GM18909 (cell line): Measurements from ENCODE around the gene E4F1.
"Not testable (repeated sequence)": the region's sequence is repeated elsewhere in the genome, so short reads cannot be mapped to it uniquely, and the experiment has no call there.

Experiments used
- ATAC-seq: cut with Tn5 transposase; IDR thresholded peaks from one replicate; pipeline ENCODE4 v1.9.1; 2021; ENCODE audit warnings: mild to moderate bottlenecking; ENCODE audit not compliant: unreplicated experiment, poor library complexity

The E4F1 gene

DNA sequence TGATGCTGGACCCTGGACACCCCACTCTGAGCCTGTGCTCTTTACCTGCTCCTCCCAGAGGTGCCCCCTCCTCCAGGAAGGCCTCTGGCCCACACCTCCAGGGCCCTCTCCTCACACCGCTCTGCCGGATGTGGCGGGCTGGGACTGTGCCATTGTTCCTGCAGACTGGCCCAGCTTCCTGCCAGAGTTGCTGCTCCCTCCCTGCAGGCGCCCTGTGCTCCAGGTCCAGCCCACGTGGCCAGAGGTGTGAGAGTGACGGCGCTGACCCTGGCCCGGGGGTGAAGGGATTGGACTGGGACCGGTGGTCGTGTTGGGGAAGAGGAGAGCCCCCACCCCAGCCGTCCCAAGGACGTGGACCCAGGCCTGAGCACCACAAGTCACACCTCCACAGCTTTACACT lies 5.7 kb downstream of the E4F1 start:
- ATAC-seq, result no peak

DNA sequence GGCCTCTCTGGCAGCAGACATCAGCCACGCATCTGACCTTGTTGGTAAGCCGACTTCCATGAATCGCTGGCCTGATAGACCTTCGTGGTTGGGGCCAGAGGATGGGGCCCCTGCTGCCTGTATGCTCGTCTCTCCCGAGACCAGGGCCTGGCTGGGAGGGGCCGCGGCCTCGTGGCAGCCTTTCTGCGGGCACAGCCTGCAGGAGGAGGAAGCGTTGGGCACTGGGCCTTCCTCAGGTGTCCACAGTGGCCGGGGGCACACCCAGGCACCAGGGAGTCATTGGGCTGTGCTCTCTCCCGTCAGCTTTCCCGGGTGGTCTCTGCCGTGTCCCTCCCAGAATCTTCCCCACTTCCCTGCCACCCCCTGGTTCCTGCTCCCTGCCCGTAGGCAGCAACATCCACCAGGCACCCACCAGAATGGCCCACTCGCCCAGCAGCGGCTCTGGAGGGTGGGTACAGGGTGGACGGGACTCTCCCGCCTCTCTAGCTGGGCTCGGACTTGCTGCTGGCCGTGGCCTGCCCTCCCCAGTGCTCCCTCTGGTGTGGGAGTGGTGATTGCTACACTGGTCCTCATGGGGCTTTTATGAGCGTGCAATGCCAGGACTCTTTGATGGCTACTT lies 6.3 kb downstream of the E4F1 start:
- no peak for ATAC-seq

DNA sequence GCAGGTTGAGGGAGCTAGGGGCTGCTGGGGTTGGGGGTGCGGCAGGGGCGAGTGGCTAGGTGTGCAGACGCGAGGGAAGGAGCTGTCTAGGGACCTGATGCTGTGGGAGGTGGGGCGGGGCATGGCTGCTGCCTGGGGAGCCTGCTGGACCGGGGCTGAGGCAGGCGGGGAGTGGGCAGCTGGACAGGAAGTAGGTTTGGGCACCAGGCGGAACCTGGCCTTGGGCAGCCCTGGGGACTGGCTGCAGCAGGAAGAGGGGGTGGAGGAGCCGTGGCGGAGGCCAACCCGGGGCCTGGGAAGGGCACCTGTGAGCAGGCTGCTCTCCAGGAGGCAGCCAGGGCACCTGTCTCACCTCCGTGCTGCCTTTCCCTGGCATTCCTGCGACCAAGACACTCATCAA lies 7.0 kb downstream of the E4F1 start:
- no peak for ATAC-seq

DNA sequence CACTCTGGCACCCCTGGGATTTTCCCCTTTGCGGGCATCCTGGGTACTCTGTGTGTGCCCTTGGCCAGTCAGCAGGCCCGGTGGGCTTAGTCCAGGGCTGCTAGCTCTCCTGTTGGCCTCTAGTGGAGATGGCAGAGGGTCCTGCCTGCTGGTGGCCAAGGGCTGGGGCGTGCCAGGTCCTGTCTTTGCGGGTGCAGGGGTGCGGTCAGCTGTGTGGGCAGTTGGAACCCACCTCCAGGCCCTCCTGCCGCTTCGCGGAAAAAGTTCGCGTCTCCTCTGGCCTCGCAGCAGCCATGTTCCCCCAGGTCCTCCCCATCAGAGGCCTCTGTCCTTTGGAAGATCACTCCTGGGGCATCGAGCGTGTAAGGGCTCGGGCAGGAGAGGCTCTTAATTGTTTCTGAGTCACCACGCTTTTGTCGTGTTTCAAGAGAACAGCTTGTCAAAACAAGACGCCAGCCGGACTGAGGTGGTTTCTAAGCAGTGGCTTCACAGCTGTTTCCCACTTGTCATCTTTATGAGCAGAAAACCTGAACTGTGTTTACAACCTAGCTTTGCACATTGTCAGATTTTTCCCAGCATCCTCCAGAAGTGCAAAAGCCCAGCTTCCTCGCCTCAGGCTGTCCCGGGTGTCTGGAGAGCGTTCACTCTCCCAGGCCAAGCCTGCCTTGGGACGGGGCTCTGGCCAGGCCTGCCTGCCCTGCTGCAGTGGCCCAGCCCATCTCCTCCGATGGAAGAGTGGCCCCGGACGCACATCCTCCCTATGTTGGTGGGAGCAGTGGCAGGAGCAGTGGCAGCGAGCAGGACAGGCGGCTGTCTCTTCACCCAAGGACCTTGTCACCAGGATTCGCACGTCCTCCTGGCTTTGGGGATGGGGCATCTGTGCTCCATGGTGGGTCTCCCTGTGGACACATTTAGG lies 7.9 kb downstream of the E4F1 start:
- no peak for ATAC-seq

DNA sequence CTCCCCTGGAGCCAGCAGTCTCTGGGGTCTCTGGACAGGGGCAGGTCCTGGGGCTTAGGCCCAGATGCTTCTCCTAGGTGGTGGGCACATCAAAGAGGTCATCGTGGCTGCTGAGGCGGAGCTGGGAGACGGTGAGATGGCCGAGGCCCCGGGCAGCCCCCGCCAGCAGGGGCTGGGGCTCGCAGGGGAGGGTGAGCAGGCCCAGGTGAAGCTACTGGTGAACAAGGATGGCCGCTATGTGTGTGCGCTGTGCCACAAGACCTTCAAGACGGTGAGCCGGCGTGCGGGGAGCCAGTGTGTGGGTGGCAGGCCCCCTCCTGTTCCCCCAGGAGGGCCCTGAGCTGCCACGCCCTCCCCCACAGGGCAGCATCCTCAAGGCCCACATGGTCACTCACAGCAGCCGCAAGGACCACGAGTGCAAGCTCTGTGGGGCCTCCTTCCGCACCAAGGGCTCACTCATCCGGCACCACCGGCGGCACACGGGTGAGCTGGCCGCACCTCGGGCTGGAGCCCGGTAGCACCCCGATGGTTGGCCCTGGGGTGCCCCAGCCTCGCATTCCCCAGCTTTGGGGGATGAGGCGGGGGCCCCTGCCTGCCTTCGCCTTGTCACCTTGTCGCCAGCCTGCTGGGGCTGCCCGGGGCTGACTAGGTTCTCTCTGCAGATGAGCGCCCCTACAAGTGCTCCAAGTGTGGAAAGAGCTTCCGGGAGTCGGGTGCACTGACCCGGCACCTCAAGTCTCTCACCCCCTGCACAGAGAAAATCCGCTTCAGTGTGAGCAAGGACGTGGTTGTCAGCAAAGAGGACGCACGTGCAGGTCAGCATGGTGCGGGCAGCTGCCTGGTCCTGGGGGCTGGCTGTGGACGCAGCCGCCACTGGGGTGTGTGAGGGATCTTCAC lies 9.0 kb downstream of the E4F1 start:
- ATAC-seq, result no peak

DNA sequence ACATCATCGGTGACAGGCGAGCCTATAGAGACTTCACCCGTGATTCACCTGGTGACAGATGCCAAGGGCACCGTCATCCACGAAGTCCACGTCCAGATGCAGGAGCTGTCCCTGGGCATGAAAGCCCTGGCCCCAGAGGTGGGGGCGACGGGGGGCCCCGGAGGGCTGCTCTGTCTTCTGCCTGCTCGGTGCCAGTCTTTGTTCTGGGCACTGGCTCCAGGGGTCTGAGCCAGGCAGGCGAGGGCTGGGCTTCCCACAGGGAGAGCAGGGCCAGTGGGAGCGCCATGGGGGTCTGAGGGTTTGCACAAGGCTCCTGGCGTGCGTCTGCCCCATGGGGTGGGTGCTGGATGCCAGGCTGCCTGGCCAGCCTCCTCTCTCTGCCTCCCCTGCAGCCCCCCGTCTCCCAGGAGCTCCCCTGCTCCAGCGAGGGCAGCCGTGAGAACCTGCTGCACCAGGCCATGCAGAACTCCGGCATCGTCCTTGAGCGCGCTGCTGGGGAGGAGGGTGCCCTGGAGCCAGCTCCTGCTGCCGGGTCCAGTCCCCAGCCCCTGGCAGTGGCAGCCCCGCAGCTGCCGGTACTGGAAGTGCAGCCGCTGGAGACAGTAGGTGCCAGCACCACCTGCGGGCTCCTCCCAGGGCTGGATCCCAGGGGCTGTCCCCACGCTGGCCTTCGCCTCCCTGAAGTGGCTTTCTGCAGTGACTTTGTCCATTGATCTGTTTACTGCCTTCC lies 9.8 kb downstream of the E4F1 start:
- ATAC-seq, result no peak

DNA sequence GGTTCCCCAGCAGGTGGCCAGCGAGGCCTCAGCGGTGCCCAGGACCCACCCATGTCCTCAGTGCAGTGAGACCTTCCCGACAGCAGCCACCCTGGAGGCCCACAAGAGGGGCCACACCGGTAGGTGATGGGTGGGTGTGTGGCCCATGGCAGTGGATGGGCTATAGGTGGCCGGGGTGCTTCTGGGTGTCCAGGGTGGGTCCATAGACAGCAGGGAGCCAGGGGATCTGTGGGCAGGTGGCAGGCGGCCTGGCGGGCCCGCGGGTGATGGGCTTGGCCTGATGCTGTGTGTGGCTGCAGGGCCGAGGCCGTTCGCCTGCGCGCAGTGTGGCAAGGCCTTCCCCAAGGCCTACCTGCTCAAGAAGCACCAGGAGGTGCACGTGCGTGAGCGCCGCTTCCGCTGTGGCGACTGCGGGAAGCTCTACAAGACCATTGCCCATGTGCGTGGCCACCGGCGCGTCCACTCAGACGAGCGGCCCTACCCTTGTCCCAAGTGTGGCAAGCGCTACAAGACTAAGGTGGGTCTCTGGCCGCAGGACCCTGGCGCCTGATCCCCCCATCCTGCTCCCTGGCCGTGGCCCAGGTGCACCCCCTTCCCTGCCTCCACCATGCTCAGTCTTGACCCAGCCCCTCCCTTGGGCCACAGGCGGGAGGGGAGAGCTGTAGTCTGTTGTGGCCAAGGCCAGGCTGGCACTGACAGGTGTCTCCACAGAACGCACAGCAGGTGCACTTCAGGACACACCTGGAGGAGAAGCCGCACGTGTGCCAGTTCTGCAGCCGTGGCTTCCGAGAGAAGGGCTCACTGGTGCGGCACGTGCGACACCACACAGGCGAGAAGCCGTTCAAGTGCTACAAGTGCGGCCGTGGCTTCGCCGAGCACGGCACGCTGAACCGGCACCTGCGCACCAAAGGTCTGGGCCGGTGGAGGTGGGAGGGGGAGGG lies 10.8 kb downstream of the E4F1 start:
- no peak for ATAC-seq

DNA sequence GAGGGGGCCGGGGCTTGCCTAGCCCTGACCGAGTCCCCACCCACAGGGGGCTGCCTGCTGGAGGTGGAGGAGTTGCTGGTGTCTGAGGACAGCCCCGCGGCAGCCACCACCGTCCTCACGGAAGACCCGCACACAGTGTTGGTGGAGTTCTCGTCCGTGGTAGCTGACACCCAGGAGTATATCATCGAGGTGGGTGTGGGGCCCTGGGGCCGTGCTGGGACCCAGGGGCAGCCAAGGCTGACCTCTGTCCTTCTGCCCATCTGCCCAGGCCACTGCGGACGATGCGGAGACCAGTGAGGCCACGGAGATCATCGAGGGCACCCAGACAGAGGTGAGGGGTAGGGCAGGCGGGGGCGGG lies 11.4 kb downstream of the E4F1 start:
- no peak for ATAC-seq

DNA sequence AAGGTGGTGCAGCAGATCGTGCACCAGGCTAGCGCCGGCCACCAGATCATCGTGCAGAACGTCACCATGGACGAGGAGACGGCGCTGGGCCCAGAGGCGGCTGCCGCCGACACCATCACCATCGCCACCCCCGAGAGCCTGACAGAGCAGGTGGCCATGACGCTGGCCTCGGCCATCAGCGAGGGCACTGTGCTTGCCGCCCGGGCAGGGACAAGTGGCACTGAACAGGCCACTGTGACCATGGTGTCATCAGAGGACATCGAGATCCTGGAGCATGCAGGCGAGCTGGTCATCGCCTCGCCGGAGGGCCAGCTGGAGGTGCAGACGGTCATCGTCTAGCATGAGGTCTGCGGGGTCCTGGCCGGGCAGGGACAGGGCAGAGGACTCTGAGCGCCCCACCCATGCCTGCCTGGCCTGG lies 11.9 kb downstream of the E4F1 start:
- no peak for ATAC-seq

DNA sequence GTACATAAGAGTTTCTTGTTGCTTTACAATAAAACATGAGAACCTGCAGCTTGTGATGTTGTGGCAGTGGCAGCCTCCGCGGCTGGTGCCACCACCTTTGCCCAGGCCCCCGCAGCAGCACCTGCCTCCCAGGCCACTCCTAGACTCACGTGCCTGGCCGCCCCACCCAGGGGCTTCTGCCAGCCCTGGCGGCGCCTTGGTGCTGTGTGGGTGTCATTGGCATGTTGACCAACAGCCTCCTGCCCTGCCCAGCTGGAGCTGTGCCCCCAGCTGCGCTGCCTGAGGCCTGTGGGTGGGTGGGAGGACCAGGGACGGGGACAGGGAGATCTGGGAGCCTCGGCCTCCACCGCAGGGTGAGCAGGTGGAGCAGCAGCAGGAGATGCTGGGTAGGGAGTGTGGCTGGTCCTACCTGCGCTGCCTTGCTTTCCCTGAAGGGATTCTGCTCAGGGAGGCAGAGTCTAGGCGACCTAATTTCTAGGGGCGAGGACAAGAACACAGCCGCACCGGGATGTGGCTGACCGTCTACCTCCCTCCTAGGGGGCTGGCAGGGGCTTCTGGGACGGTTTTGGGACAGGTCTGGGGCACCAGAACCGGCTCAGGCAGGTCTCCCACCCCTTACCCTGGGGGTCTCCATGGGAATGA lies 12.4 kb downstream of the E4F1 start:
- ATAC-seq, result no peak

DNA sequence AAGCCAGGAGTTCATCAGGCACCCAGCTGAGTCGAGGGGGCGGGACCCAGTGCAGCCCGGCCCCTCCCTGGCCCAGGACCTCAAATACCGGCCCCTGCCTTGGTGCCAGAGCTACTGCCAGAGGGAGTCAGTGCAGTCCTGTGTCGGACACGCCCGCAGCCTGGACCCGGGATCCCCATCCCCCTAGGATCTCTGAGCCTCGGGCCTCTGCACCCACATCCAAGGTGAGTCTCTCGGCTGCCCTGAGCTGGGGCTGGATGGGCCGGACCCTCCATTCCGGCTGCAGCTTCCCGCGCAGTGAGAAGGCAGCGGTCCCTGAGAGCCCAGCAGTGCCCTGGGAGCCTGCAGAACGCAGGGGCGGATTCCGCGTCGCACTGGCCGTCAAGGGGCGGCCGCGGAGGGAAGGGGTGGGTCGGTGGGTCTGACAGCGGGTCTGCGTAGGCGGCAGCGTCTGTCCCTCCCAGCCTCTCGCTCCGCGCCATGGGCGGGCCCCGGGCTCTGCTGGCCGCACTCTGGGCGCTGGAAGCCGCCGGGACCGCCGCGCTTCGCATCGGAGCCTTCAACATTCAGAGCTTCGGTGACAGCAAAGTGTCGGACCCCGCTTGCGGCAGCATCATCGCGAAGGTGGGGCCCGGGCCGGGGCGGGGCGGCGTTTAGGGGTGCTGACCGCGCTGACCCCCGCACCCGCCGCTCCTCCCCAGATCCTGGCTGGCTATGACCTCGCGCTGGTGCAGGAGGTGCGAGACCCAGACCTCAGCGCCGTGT lies 13.1 kb downstream of the E4F1 start, which contains the start of gene DNASE1L2:
TSS of gene DNASE1L2 (plus strand) at position 108 of the 765 bp plus-strand sequence. CDS start at position 481, 373 bp downstream.
- no peak for ATAC-seq

DNA sequence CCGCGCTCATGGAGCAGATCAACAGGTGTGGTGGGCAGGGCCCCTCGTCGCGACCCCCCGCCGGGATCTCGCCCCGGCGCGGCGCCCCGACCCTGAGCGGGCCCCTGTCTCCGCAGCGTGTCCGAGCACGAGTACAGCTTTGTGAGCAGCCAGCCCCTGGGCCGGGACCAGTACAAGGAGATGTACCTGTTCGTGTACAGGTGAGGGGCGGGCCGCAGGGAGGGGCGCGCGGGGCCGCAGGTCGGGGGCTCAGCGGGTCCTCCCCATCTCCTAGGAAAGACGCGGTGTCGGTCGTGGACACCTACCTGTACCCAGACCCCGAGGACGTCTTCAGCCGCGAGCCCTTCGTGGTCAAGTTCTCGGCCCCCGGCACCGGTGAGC lies 13.7 kb downstream of the E4F1 start:
- ATAC-seq, result no peak

DNA sequence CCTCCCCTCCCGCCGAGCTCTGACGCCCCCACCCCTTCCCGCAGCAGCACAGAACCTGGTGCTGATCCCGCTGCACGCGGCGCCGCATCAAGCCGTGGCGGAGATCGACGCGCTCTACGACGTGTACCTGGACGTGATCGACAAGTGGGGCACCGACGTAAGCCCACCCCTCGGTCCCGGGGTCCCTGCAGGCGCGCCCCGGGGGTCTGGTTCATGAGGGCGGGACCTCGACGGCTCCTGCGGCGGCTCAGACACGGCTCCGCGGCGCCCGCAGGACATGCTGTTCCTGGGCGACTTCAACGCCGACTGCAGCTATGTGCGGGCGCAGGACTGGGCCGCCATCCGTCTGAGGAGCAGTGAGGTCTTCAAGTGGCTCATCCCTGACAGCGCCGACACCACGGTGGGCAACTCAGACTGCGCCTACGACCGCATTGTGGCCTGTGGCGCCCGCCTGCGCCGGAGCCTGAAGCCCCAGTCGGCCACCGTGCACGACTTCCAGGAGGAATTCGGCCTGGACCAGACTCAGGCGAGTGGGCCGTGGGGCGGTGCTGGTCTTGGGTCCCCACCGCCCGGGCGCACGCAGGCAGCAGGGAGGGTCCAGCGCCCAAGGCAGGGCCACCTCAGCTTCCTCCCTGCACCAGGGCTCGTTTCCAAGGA lies 14.2 kb downstream of the E4F1 start:
- ATAC-seq, result no peak

DNA sequence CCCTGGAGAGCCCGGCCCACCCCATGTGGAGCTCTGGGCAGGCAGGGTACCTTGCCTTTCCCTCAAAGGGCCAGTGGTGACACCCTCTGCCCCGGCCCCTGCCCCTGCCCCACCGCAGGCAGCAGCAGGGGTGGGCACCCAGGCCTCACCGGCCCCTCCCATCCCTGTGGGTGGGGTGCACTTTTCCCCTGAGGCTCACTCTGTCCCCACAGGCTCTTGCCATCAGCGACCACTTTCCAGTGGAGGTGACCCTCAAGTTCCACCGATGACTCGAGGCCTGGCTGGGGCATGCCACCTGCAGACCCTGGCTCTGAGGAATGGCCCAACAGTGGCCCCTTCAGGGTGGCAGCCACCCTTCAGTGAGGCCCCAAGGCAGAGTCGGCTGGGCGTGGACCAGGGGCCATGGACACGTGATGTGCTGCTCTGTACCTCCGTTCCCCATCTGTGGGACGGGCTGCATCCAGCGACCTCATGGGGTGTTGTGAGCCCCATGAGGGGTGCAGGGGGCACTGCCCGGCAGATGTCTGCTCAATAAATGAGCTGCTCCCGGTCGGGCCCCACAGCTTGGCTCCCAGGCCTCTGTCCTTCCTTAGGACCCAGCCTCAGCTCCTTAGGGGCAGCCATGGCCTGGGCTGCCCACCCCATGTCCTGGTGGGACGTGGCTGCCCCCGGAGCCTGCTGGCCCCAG lies 14.9 kb downstream of the E4F1 start:
- ATAC-seq, result no peak

DNA sequence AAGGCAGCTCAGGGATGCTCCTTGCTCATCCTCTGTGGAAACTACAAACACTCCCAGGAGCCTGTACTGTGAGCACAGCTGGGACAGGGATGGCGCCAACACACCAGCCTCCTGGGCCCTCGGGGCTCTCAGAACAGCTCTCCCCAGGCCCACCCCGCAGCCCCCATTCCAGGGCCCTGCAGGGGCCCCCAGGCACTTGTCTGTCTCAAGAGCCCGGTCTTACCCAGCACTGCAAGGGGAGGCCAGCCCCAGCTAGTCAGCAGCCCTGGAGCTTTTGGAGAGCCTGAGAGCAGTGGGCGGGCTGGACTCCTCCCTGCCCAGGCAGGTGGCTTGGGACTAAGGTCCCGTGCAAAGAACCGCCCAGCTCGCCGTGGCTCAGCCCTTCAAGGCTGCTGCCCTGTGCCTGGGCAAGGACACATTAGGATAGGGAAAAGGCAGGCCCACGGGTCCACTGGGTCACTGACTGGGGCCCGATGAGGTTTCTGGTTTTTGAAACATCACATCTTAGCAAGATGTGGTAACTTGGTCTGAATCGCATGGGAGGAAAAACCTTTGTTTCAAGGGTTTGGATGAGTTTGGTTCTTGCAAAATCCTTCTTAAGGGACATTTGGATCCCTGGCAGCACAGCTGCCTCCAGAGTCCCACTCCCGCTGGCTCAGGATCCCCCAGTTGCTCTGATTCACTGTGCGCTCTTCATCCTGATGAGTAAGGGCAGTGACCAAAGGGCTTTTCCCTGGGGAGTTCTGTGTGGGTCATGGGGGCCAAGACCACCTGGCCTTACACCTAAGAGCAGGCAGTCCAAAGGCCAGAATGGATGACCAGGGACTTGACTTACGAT lies 15.7 kb downstream of the E4F1 start:
- no peak for ATAC-seq

DNA sequence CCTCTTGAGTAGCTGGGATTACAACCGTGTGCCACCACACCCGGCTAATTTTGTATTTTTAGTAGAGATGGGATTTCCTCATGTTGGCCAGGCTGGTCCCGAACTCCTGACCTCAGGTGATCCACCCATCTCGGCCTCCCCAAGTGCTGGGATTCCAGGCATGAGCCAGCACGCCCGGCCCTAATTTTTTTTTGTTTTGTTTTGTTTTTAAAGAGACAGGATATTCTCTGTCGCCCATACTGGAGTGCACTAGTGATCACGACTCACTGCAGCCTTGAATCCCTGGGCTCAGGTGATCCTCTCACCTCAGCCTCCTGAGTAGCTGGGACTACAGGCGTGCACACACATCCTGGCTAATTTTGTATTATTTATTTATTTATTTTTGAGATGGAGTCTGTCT lies 16.9 kb downstream of the E4F1 start:
- not testable (repeated sequence) for ATAC-seq
